ENCODE measurements around the gene SCPEP1.

- TF ChIP-seq, protein P1, sequence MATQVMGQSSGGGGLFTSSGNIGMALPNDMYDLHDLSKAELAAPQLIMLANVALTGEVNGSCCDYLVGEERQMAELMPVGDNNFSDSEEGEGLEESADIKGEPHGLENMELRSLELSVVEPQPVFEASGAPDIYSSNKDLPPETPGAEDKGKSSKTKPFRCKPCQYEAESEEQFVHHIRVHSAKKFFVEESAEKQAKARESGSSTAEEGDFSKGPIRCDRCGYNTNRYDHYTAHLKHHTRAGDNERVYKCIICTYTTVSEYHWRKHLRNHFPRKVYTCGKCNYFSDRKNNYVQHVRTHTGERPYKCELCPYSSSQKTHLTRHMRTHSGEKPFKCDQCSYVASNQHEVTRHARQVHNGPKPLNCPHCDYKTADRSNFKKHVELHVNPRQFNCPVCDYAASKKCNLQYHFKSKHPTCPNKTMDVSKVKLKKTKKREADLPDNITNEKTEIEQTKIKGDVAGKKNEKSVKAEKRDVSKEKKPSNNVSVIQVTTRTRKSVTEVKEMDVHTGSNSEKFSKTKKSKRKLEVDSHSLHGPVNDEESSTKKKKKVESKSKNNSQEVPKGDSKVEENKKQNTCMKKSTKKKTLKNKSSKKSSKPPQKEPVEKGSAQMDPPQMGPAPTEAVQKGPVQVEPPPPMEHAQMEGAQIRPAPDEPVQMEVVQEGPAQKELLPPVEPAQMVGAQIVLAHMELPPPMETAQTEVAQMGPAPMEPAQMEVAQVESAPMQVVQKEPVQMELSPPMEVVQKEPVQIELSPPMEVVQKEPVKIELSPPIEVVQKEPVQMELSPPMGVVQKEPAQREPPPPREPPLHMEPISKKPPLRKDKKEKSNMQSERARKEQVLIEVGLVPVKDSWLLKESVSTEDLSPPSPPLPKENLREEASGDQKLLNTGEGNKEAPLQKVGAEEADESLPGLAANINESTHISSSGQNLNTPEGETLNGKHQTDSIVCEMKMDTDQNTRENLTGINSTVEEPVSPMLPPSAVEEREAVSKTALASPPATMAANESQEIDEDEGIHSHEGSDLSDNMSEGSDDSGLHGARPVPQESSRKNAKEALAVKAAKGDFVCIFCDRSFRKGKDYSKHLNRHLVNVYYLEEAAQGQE (IDR thresholded peaks at IDR 0.05; ENCODE audit: insufficient read depth in 1 of 2, low read depth in 2 of 2, low read length in 2 of 2), result no peak
- TF ChIP-seq TAF1 (IDR thresholded peaks at IDR 0.05; ENCODE audit: borderline replicate concordance, insufficient read depth, low read length), result no peak
- TF ChIP-seq POLR2AphosphoS5 (IDR thresholded peaks at IDR 0.05; ENCODE audit: low read depth, low read length), result no peak
- no peak for TF ChIP-seq SIN3A (IDR thresholded peaks at IDR 0.05; ENCODE audit: borderline replicate concordance, insufficient read depth, low read length)
Measured at GRCh38 chr17:57016764-57017116, 38.8 kb downstream of the SCPEP1 start.

Measured in PFSK-1 (cell line).